Activated T-helper 1 cell treated with Interleukin-2 at 50 U/mL for 16 hours (primary cell): Measurements from ENCODE around the gene GPD2.

Experiments
- DNase-seq: peaks from one replicate; pipeline ENCODE4 v3.0.0-alpha.2; 2020; ENCODE audit warnings: low read depth

The GPD2 gene

GRCh38 chr2:156436497-156437085, 412 bp downstream of the GPD2 start:
- DNase-seq = no peak

GRCh38 chr2:156437272-156437930, 1.2 kb downstream of the GPD2 start:
- DNase-seq = no peak

GRCh38 chr2:156437931-156438410, 1.8 kb downstream of the GPD2 start:
- no peak for DNase-seq

GRCh38 chr2:156443089-156443488, 6.9 kb downstream of the GPD2 start:
- no peak for DNase-seq

- no peak for DNase-seq
Observed at GRCh38 chr2:156445296-156446220, 9.4 kb downstream of the GPD2 start.

GRCh38 chr2:156447761-156448160, 11.6 kb downstream of the GPD2 start:
- no peak for DNase-seq

- no peak for DNase-seq
Observed at GRCh38 chr2:156448766-156449165, 12.6 kb downstream of the GPD2 start.

- no peak for DNase-seq
Observed at GRCh38 chr2:156452971-156453370, 16.8 kb downstream of the GPD2 start.

GRCh38 chr2:156455361-156455975, 19.3 kb downstream of the GPD2 start:
- no peak for DNase-seq

GRCh38 chr2:156456616-156457015, 20.4 kb downstream of the GPD2 start:
- DNase-seq = no peak

- DNase-seq = no peak
Observed at GRCh38 chr2:156457523-156458517, 21.6 kb downstream of the GPD2 start.

- no peak for DNase-seq
Observed at GRCh38 chr2:156459720-156460119, 23.5 kb downstream of the GPD2 start.

- DNase-seq = no peak
Observed at GRCh38 chr2:156464106-156464505, 27.9 kb downstream of the GPD2 start.

GRCh38 chr2:156465573-156465972, 29.4 kb downstream of the GPD2 start:
- no peak for DNase-seq

GRCh38 chr2:156466739-156467405, 30.7 kb downstream of the GPD2 start:
- no peak for DNase-seq

- DNase-seq = no peak
Observed at GRCh38 chr2:156470975-156471583, 34.9 kb downstream of the GPD2 start.

GRCh38 chr2:156471762-156472161, 35.6 kb downstream of the GPD2 start:
- no peak for DNase-seq

- DNase-seq = no peak
Observed at GRCh38 chr2:156472686-156473085, 36.5 kb downstream of the GPD2 start.

- DNase-seq = no peak
Observed at GRCh38 chr2:156473445-156473844, 37.3 kb downstream of the GPD2 start.

GRCh38 chr2:156474401-156474800, 38.2 kb downstream of the GPD2 start:
- DNase-seq = no peak
